GM18505 (cell line): Measurements from ENCODE around the gene ASF1B.

Experiments
- ATAC-seq: cut with Tn5 transposase; IDR thresholded peaks from one replicate; pipeline ENCODE4 v1.9.1; 2021; ENCODE audit not compliant: unreplicated experiment
- POLR2A ChIP-seq: IDR thresholded peaks from 4 replicates; pipeline ENCODE4 v1.6.1; 2011; ENCODE audit warnings: borderline replicate concordance; ENCODE audit not compliant: insufficient read depth, insufficient read length; ENCODE audit errors: extremely low read depth

The ASF1B gene

GRCh38 chr19:14138576-14139265 lies 2.3 kb upstream of the ASF1B start:
- no peak for TF ChIP-seq POLR2A
- ATAC-seq = no peak

- ATAC-seq = no peak
- no peak for TF ChIP-seq POLR2A
Measured at GRCh38 chr19:14135985-14136508, 342 bp downstream of the ASF1B start.

GRCh38 chr19:14135355-14135754 lies 1.0 kb downstream of the ASF1B start:
- ATAC-seq = no peak

GRCh38 chr19:14127929-14128509 lies 8.4 kb downstream of the ASF1B start:
- ATAC-seq = no peak
- no peak for TF ChIP-seq POLR2A

More at GRCh38 chr19:14135355-14135754, 1.0 kb downstream of the ASF1B start:
- TF ChIP-seq POLR2A = no peak

GRCh38 chr19:14127176-14127575 lies 9.2 kb downstream of the ASF1B start:
- TF ChIP-seq POLR2A = no peak
- no peak for ATAC-seq

GRCh38 chr19:14122924-14123323 lies 13.5 kb downstream of the ASF1B start:
- ATAC-seq = no peak
- no peak for TF ChIP-seq POLR2A

GRCh38 chr19:14120497-14120780 lies 15.9 kb downstream of the ASF1B start:
- ATAC-seq = no peak
- TF ChIP-seq POLR2A = no peak

GRCh38 chr19:14119644-14120496 lies 16.5 kb downstream of the ASF1B start:
- no peak for ATAC-seq
- TF ChIP-seq POLR2A = no peak

- TF ChIP-seq POLR2A = no peak
- ATAC-seq = no peak
Measured at GRCh38 chr19:14119146-14119545, 17.2 kb downstream of the ASF1B start.

GRCh38 chr19:14118165-14119051 lies 18.0 kb downstream of the ASF1B start:
- no peak for ATAC-seq
- TF ChIP-seq POLR2A = no peak

- peak; percentile 1 for TF ChIP-seq POLR2A
- peak; percentile 80 for ATAC-seq
Measured at GRCh38 chr19:14117668-14118164, 18.7 kb downstream of the ASF1B start, which contains the start of gene PRKACA. Gene PRKACA (minus strand): TSS chr19:14117762. CDS start chr19:14117547, 215 bp downstream.

- no peak for TF ChIP-seq POLR2A
Measured at GRCh38 chr19:14116918-14117578, 19.3 kb downstream of the ASF1B start.

More at GRCh38 chr19:14116918-14117578, 19.3 kb downstream of the ASF1B start:
- ATAC-seq = no peak
